Body of pancreas (tissue), 4 donors: Measurements from ENCODE around the gene CLDN12.

Experiments
- CTCF ChIP-seq, 7 experiments: fragments of 450-650 bp in 4 of 7; fragments of 200-600 bp in 3 of 7; sonication (generic) in 3 of 7; IDR thresholded peaks; one replicate each; pipeline ENCODE4 v1.5.1; 2016 to 2019; ENCODE audit warnings: antibody characterized with exemption in 7 of 7
- POLR2A ChIP-seq, 3 donors: fragments of 450-650 bp; IDR thresholded peaks; one replicate each; pipeline ENCODE4 v1.6.1; 2016; ENCODE audit warnings: antibody characterized with exemption in 3 of 3, mild to moderate bottlenecking in 2 of 3

- no peak for TF ChIP-seq CTCF (IDR thresholded peaks at IDR 0.05)
- TF ChIP-seq POLR2A (IDR thresholded peaks at IDR 0.05), result no peak
Measured at GRCh38 chr7:90407484-90407821, 4.2 kb downstream of the CLDN12 start.
